GM23338 (cell line): ENCODE results near the gene SPAG16. TPM values are rescaled to one million over a fixed set of nuclear protein-coding genes. Genes with fewer than 3 reads are reported as not detected.

ENCODE experiments used
- ATAC-seq: fragments of 200-7000 bp; cut with Tn5 transposase; 3 replicates; pipeline ENCODE4 v1.9.1; 2020
- DNase-seq: peaks from one replicate; pipeline ENCODE4 v3.0.0-alpha.2; 2015; ENCODE audit warnings: low spot score
- H2AFZ ChIP-seq: fragments of 200-600 bp; sonication (generic); 2 replicates; pipeline ENCODE4 v1.8.0; 2016; ENCODE audit warnings: antibody characterized with exemption, mild to moderate bottlenecking, moderate library complexity
- H3F3A ChIP-seq: fragments of 200-600 bp; sonication (generic); replicated peaks from 2 replicates; pipeline ENCODE4 v1.8.0; 2017; ENCODE audit warnings: antibody characterized with exemption, mixed run types, low read depth
- H3K27ac ChIP-seq: fragments of 200-600 bp; sonication (generic); 2 replicates; pipeline ENCODE4 v1.6.1; 2016; ENCODE audit warnings: low read depth
- H3K27me3 ChIP-seq: fragments of 200-600 bp; sonication (generic); 2 replicates; pipeline ENCODE4 v1.8.0; 2016; ENCODE audit warnings: mild to moderate bottlenecking, mixed run types, moderate library complexity; ENCODE audit not compliant: insufficient read depth
- H3K36me3 ChIP-seq: fragments of 200-600 bp; sonication (generic); 2 replicates; pipeline ENCODE4 v1.8.0; 2016; ENCODE audit warnings: mild to moderate bottlenecking; ENCODE audit not compliant: insufficient read depth
- H3K4me1 ChIP-seq: fragments of 200-600 bp; sonication (generic); 2 replicates; pipeline ENCODE4 v1.8.0; 2016; ENCODE audit warnings: mild to moderate bottlenecking, moderate library complexity; ENCODE audit not compliant: insufficient read depth
- H3K4me2 ChIP-seq: fragments of 200-600 bp; sonication (generic); 2 replicates; pipeline ENCODE4 v1.7.1; 2017; ENCODE audit warnings: mixed run types
- H3K4me3 ChIP-seq: fragments of 200-600 bp; sonication (generic); 2 replicates; pipeline ENCODE4 v1.6.1; 2016; ENCODE audit warnings: mixed run types
- H3K79me2 ChIP-seq: fragments of 200-600 bp; sonication (generic); replicated peaks from 2 replicates; pipeline ENCODE4 v1.8.0; 2017; ENCODE audit warnings: mild to moderate bottlenecking; ENCODE audit not compliant: insufficient read depth
- H3K9me2 ChIP-seq: fragments of 200-600 bp; sonication (generic); 2 replicates; pipeline ENCODE4 v1.8.0; 2017; ENCODE audit not compliant: insufficient read depth
- H4K20me1 ChIP-seq: fragments of 200-600 bp; sonication (generic); replicated peaks from 2 replicates; pipeline ENCODE4 v1.8.0; 2017; ENCODE audit warnings: mild to moderate bottlenecking; ENCODE audit not compliant: insufficient read depth
- H3K27ac Mint-ChIP-seq: 2 replicates; pipeline ENCODE4 v1.8.0; 2020; ENCODE audit warnings: inconsistent platforms, mild to moderate bottlenecking, moderate library complexity, mixed read lengths
- H3K27me3 Mint-ChIP-seq: 3 replicates; pipeline ENCODE4 v1.8.0; 2022; ENCODE audit warnings: low read depth, mild to moderate bottlenecking, moderate library complexity, mixed read lengths, inconsistent platforms; ENCODE audit not compliant: insufficient read depth, poor library complexity
- H3K36me3 Mint-ChIP-seq: 3 replicates; pipeline ENCODE4 v1.8.0; 2021; ENCODE audit warnings: low read depth, mild to moderate bottlenecking, inconsistent platforms, moderate library complexity, mixed read lengths
- H3K4me1 Mint-ChIP-seq: 3 replicates; pipeline ENCODE4 v1.8.0; 2020; ENCODE audit warnings: mild to moderate bottlenecking, inconsistent platforms, mixed read lengths
- H3K4me3 Mint-ChIP-seq: 3 replicates; pipeline ENCODE4 v1.8.0; 2021; ENCODE audit warnings: moderate library complexity, mild to moderate bottlenecking, inconsistent platforms, mixed read lengths
- H3K9me3 Mint-ChIP-seq: 3 replicates; pipeline ENCODE4 v1.8.0; 2020; ENCODE audit warnings: moderate library complexity, mild to moderate bottlenecking, inconsistent platforms, mixed read lengths
- CREB1 ChIP-seq: fragments of 250-450 bp; sonication (Bioruptor Pico); IDR thresholded peaks from 2 replicates; pipeline ENCODE4 v1.5.0; 2020; ENCODE audit warnings: low read depth, mild to moderate bottlenecking, moderate library complexity
- CTCF ChIP-seq, 2 experiments: fragments of 200-600 bp in 1 of 2; sonication (generic) in 1 of 2; conservative IDR thresholded peaks; 2 replicates each; pipeline versions ENCODE4 v1.5.1 to v1.6.1; 2016 to 2017; ENCODE audit warnings: antibody characterized with exemption in 2 of 2, low read depth in 2 of 2, mild to moderate bottlenecking in 2 of 2, moderate library complexity in 1 of 2
- ETS1 ChIP-seq: IDR thresholded peaks from 2 replicates; pipeline ENCODE4 v1.6.1; 2016; ENCODE audit warnings: antibody characterized with exemption
- EZH2 ChIP-seq: fragments of 200-600 bp; sonication (generic); IDR thresholded peaks from one replicate; pipeline ENCODE4 v1.8.0; 2017; ENCODE audit warnings: antibody characterized with exemption, mild to moderate bottlenecking, low read depth; ENCODE audit not compliant: unreplicated experiment
- EZH2phosphoT487 ChIP-seq: fragments of 200-600 bp; sonication (generic); IDR thresholded peaks from one replicate; pipeline ENCODE4 v1.8.1; 2018; ENCODE audit warnings: antibody characterized with exemption; ENCODE audit not compliant: unreplicated experiment
- JUNB ChIP-seq: IDR thresholded peaks from one replicate; pipeline ENCODE4 v1.6.1; 2016; ENCODE audit warnings: antibody characterized with exemption; ENCODE audit not compliant: unreplicated experiment
- NANOG ChIP-seq: IDR thresholded peaks from 2 replicates; pipeline ENCODE4 v1.6.1; 2016; ENCODE audit warnings: antibody characterized with exemption, borderline replicate concordance
- POLR2AphosphoS5 ChIP-seq: IDR thresholded peaks from 2 replicates; pipeline ENCODE4 v1.6.1; 2016; ENCODE audit warnings: antibody characterized with exemption, low read depth
- REST ChIP-seq: IDR thresholded peaks from one replicate; pipeline ENCODE4 v1.6.1; 2018; ENCODE audit warnings: antibody characterized with exemption; ENCODE audit not compliant: unreplicated experiment
- STAT1 ChIP-seq: IDR thresholded peaks from one replicate; pipeline ENCODE4 v1.6.1; 2016; ENCODE audit warnings: antibody characterized with exemption; ENCODE audit not compliant: unreplicated experiment
- ZNF331 ChIP-seq: fragments of 250-450 bp; sonication (Bioruptor Pico); IDR thresholded peaks from 2 replicates; pipeline ENCODE4 v1.5.0; 2020; ENCODE audit warnings: low read depth, mild to moderate bottlenecking, moderate library complexity
- ZNF462 ChIP-seq: fragments of 250-450 bp; sonication (Bioruptor Pico); IDR thresholded peaks from 2 replicates; pipeline ENCODE4 v1.5.0; 2020; ENCODE audit warnings: mild to moderate bottlenecking, moderate library complexity
- polyA plus RNA-seq: library from polyadenylated mRNA; unstranded; fragments of >200 nt; fragmentation: Nextera tagmentation; extraction: Ambion mirVana; gene quantifications from 2 replicates; pipeline ENCODE4 v1.2.1, GENCODE V29; 2016
- total RNA-seq: library from RNA; depleted of rRNA; stranded (reverse); fragments of >200 nt; shearing (Covaris generic); gene quantifications from 2 replicates; pipeline ENCODE4 v1.2.3, GENCODE V29; 2014

The SPAG16 gene
- total and polyA plus RNA-seq, 2 experiments from 2014 or later, result 19.7 to 47.8 TPM

GRCh38 chr2:213420828-213421385 lies 136.6 kb downstream of the SPAG16 start:
- no peak overlapping the region for H3K4me2 ChIP-seq
- no peaks in the 10 kb centered on the region for H4K20me1 ChIP-seq
- H3K4me1 ChIP-seq, result no peaks in the 10 kb centered on the region
- Mint-ChIP-seq H3K9me3 (peaks cover 16% of the 10 kb centered on the region), H3K4me3 (no peak overlapping the region), H3K4me1 (no peaks in the 10 kb centered on the region), H3K36me3 (peaks cover 11% of the 10 kb centered on the region), H3K27ac (no peak overlapping the region), H3K27me3 (no peaks in the 10 kb centered on the region)
- DNase-seq (no peak), ATAC-seq (no peak; the same call in 2 of the 3 replicates)
- H3F3A ChIP-seq, result no peaks in the 10 kb centered on the region
- no peaks in the 10 kb centered on the region for H3K36me3 ChIP-seq
- H3K27ac ChIP-seq, result no peak overlapping the region
- no peaks in the 10 kb centered on the region for H3K27me3 ChIP-seq
- H3K4me3 ChIP-seq, result no peak overlapping the region
- no peaks in the 10 kb centered on the region for H3K9me2 ChIP-seq
- H3K79me2 ChIP-seq, result no peaks in the 10 kb centered on the region
- H2AFZ ChIP-seq, result no peak overlapping the region
- TF ChIP-seq JUNB, result no peak
- no peak for TF ChIP-seq CTCF (conservative IDR thresholded peaks at IDR 0.05; ENCODE audit: low read depth in 2 of 2)
- no peak for TF ChIP-seq REST
- no peak for TF ChIP-seq EZH2
- TF ChIP-seq EZH2phosphoT487, result no peak
- TF ChIP-seq ZNF462, result no peak
- TF ChIP-seq POLR2AphosphoS5, result no peak
- TF ChIP-seq CREB1, result no peak
- no peak for TF ChIP-seq ZNF331 (CRISPR knock-in tag)
- no peak for TF ChIP-seq STAT1
- no peak for TF ChIP-seq NANOG
- no peak for TF ChIP-seq ETS1
